GM18498 (cell line): ENCODE measurements around the gene PDCD2L.
A peak's percentile ranks its signal among the peaks of the same experiment; 100 is the strongest.
"Not testable (repeated sequence)": the region's sequence is repeated elsewhere in the genome, so short reads cannot be mapped to it uniquely, and the experiment has no call there.

Experiments used
- ATAC-seq: cut with Tn5 transposase; IDR thresholded peaks from one replicate; pipeline ENCODE4 v1.9.1; 2021; ENCODE audit warnings: mild to moderate bottlenecking, moderate library complexity; ENCODE audit not compliant: unreplicated experiment

Gene PDCD2L, protein sequence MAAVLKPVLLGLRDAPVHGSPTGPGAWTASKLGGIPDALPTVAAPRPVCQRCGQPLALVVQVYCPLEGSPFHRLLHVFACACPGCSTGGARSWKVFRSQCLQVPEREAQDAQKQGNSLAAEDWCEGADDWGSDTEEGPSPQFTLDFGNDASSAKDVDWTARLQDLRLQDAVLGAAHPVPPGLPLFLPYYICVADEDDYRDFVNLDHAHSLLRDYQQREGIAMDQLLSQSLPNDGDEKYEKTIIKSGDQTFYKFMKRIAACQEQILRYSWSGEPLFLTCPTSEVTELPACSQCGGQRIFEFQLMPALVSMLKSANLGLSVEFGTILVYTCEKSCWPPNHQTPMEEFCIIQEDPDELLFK

GRCh38 chr19:34404109-34404909 is at the start of gene PDCD2L:
Gene PDCD2L, plus strand, starts transcription at chr19:34404399. Its CDS starts 32 bp downstream, at chr19:34404431.
- ATAC-seq: peak; percentile 89

GRCh38 chr19:34355201-34355600 is 49.0 kb upstream of the PDCD2L start:
- no peak for ATAC-seq

- ATAC-seq: no peak
Measured at GRCh38 chr19:34356875-34357274, 47.3 kb upstream of the PDCD2L start.

GRCh38 chr19:34357431-34357830 is 46.8 kb upstream of the PDCD2L start:
- ATAC-seq: no peak

GRCh38 chr19:34359140-34359953 is 44.9 kb upstream of the PDCD2L start:
- ATAC-seq: peak; percentile 94

DNA sequence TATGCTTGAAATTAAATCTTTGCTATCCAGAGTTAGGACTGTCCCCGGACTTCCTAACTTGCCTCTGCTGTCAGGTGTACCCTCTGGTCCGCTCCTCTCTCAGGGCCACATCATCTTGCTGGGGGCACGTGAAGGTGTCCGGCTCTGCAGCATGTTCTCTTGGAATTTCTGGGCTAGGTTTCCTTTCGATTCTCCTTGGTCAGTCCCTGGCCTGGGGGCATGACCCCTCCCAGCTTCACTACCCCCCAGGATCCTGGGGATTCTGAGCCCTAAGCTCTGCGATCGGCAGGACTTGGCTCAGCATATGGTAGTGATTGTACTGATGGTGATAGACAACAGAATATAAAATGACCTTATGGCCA is 44.3 kb upstream of the PDCD2L start:
- no peak for ATAC-seq

- ATAC-seq: no peak
Measured at GRCh38 chr19:34360354-34360909, 43.8 kb upstream of the PDCD2L start.

DNA sequence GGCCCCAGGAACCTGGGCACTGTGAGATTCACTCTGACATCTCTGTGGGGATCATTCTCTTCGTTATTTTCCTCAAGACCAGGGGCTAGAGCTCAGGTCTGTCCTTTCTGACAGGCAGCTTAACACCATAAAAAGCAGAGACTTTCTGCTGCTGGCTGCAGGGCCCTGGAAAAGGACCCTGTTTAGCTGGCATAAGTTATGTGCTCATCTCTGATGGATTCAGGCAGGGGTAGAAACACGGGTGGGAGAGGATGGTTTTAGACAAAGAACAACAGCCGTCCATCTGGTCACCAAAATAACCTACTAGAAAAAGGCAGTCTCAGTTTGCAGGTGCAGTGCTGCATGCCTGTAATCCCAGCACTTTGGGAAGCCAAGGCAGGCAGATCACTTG is 41.5 kb upstream of the PDCD2L start:
- ATAC-seq: no peak

DNA sequence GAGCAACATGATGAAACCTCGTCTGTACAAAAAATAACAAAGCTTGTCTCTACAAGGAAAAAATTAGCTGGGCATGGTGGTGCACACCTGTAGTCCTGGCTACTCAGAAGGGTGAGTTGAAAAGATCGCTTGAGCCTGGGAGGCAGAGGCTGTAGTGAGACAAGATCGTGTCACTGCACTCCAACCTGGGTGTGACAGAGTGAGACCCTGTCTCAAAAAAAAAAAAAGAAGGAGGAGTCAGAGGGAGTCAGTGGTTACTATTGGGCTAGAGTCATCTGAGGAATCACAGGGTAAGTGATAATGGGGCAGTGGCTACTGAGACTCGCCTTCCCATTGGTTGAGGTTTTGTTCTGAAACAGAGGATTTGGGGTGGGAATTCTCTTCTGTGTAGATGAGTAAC is 41.1 kb upstream of the PDCD2L start:
- no peak for ATAC-seq

GRCh38 chr19:34363930-34364329 is 40.3 kb upstream of the PDCD2L start:
- no peak for ATAC-seq

- no peak for ATAC-seq
Measured at GRCh38 chr19:34364462-34364829, 39.8 kb upstream of the PDCD2L start.

DNA sequence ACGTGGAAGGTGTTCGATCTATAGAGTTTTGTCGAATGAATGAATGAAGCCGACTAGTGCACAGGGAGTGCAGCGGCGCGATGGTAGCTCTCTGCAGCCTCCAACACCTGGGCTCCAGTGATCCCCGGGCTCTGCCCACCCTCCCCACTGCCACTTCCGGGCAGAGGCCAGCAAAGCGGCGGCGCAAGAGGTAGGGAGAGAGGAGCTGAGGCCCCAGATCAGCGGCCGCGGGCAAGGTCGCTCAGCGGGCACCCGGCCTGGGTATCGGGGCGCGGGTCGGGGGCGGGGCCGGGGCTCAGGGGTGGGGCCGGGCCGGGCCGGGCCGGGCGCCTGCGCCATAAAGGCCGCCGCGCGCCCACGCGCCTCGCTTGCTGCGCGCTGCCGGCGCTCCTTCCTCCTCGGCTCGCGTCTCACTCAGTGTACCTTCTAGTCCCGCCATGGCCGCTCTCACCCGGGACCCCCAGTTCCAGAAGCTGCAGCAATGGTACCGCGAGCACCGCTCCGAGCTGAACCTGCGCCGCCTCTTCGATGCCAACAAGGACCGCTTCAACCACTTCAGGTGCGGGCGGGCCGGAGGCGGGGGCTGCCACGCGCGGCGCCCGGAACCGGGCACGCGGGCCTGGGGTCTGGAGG is 39.3 kb upstream of the PDCD2L start, which contains the start of gene GPI:
Gene GPI (plus strand): TSS at position 367 of the 633 bp plus-strand sequence. CDS start 71 bp downstream, at position 438.
- peak; percentile 76 for ATAC-seq

DNA sequence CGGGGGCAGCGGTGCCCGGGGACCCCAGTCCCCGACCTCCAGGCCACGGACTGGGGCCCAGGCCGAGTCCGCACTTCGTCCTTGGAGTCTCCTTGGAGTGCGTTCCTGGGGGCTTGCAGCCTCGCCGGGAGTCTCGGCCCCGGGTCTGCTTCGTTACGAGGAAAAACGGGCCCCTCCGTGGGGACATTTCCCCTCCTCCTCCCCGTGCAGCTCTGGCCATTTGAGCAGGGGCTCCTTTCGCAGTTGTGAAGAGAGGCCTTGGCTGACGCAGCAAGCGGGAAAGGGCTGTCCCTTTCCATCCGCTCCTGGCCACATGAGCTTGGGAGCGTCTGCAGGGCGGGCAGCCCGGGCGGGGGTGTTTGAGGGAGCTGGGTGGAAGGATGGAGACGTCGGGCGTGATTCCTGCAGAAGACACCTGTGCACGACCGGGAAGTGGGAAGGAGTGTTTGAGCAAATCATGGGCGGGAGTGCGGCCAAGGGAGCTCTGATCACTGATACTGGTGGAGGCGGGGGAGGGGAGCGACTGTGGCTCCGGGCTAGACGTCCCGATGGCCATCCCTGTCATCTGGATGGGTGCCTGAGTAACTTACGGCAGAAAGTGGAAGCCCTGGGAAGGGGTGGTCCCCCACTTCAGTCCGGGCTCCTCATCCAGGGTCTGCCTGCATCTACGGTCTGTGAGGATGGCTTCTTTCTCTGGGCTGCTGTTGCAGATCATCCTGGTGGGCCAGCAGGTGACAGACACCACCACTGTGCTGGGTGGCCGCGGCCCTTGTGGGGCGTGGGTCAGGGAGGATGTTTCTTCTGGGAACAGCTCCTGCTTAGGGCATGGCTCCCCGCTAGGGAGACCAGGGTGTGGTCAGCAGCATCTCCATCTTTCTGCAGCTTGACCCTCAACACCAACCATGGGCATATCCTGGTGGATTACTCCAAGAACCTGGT is 38.5 kb upstream of the PDCD2L start:
- ATAC-seq: peak; percentile 7

DNA sequence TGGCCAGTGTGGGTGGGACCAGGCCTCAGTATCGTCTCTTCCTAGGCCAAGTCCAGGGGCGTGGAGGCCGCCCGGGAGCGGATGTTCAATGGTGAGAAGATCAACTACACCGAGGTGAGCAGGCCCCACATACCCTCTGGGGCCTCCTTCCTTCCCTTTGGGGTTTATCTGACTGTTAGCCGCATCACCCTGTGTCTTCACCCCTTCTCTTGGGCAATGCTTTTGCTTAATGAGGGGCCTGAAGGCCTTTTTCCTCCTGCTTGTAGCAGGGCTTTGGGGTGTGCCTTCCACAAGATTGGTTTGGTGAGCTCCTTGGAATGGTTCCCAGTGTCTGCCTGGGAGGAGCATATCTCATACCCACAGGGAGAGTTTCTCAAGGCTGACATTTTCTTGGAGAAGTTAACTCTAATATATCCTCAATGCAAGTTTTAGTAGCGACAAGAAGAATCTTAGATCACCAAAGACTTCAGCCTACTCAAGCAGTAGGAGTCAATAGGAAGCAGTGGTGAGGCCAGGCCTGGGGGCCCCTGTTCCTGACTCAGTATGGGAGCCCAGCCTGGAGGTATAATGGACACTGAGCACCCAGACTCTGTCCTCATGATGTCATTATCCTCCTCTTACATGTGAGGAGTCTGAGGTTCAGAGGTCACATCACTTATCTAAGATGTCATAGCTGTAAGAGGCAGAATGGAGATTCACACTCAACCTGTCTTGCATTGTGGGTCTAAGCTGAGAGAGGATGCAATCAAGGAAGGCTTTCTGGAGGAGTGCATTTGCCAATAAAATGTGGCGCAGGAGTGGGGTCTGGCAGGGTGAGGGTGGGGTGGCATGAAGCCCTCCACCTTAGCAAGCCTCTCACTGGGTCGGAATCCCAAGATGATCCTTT is 37.2 kb upstream of the PDCD2L start:
- ATAC-seq: no peak

DNA sequence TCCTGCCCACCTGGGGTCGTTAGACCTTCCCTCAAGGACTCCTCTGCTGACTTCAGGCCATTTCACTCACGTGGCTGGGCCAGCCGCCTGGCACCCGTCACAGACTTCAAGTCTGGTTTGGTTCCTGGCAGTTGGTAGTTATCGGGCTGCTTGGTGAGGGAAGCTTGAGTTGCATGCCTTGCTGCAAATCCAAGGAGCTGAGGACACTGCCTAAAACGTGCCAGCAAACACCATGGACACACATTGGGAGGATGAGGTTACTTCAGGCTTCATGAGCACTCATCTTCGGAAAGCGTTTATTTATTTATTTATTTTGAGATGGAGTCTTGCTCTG is 36.6 kb upstream of the PDCD2L start:
- ATAC-seq: no peak

DNA sequence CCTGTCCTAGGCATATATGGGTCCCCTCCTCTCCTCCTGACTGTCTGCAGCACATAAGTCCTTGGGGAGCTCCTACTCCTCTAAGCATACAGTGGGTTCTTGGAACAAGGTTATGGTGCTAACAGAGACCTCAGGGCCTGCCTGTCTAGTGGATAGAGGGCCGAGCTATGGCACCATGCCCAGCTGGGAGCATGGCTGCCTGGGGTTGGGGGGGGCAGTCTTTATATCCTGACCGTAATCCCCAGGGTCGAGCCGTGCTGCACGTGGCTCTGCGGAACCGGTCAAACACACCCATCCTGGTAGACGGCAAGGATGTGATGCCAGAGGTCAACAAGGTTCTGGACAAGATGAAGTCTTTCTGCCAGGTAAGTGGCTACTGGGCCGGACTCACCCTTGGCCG is 35.9 kb upstream of the PDCD2L start:
- no peak for ATAC-seq

- ATAC-seq: not testable (repeated sequence)
Measured at GRCh38 chr19:34369166-34369565, 35.0 kb upstream of the PDCD2L start.

GRCh38 chr19:34370117-34370516 is 34.1 kb upstream of the PDCD2L start:
- no peak for ATAC-seq

- no peak for ATAC-seq
Measured at GRCh38 chr19:34370983-34371382, 33.2 kb upstream of the PDCD2L start.
